GM18909 (cell line): Measurements from ENCODE around the gene FLNA.

Source experiments
- ATAC-seq: cut with Tn5 transposase; IDR thresholded peaks from one replicate; pipeline ENCODE4 v1.9.1; 2021; ENCODE audit warnings: mild to moderate bottlenecking; ENCODE audit not compliant: unreplicated experiment, poor library complexity

The FLNA gene

GRCh38 chrX:154363706-154364439 is 10.6 kb downstream of the FLNA start:
- ATAC-seq = no peak

- ATAC-seq = no peak
Measured at GRCh38 chrX:154362085-154362742, 12.2 kb downstream of the FLNA start.

GRCh38 chrX:154360155-154360713 is 14.2 kb downstream of the FLNA start:
- ATAC-seq = no peak

- no peak for ATAC-seq
Measured at GRCh38 chrX:154359362-154360154, 14.9 kb downstream of the FLNA start.

GRCh38 chrX:154358829-154359228 is 15.6 kb downstream of the FLNA start:
- ATAC-seq = no peak

DNA sequence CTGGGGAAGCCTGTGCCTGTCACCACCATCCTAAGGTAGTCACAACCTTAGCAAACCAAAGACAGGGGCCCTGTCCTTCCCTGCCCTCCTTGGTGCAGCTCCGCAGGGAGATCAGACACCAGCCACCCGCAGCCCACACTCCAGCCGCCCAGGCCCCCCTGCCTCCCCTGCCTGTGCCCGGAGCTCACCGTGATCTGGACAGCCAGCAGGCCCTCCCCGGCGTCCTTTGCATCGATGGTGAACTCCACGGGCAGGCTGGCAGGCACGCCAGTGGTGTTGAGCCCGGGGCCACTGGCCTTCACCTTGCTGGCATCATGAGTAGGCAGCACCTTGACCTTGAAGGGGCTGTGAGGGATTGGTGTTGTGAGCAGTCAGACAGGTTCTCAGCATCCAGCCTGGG is 16.4 kb downstream of the FLNA start:
- ATAC-seq = no peak

GRCh38 chrX:154357205-154357604 is 17.2 kb downstream of the FLNA start:
- ATAC-seq = no peak

GRCh38 chrX:154356596-154356995 is 17.8 kb downstream of the FLNA start:
- no peak for ATAC-seq

DNA sequence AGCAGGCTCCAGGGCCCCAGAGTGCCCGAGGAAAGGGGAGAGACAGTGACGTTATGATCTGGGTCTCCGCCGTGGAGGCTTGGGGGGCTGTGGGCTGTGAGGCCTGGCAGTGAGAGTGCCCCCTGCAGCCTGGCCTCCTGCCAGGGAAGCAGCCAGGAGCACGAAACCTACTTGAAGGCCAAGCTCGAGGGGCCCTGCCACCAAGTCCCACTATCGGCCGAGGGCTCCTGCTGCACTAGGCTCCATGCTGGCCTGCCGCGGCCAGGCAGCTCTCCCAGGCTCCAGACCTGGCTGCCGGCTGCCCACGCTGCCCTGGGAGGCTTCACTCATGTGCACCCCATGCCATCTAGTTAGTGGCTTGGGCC is 18.7 kb downstream of the FLNA start:
- no peak for ATAC-seq

GRCh38 chrX:154355094-154355775 is 19.2 kb downstream of the FLNA start:
- no peak for ATAC-seq

DNA sequence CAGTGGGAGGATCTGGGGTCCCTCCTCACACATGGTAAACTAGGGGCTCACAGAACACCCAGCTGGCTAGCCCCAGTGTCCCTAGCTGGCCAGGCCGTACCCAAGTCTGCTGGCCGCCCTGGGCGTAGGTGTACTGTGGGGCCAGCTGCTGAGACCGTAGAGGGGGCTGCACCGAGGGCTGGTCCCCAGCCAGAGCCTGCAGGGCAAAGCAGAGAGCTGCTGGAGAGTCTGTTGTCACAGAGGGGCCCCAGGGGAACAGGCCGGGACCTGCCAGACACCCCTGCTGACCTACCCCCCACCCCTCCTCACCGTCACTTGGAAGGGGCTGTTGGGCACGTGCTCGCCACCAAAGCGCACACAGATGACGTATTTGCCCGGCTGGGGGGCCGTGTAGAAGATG is 19.9 kb downstream of the FLNA start:
- ATAC-seq = no peak

DNA sequence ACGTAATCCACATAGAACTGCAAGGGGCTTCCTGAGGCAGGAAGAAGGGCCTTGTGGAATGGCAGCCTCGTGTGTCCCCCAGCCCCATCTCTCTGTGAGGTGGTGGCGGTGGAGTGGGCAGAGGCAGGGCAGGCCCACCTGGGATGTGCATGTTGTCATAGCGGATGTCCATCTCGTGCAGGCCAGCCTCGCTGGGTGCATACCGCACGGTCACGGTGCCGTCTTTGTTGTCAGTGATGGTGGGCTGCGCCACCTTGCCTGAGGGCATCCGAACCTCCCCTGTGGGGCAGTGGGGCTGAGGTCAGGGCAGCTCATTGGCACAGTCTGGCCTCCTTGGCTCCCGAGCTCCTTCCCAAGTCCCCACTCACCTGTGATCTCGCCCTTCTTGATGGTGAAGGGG is 20.4 kb downstream of the FLNA start:
- no peak for ATAC-seq

- no peak for ATAC-seq
Measured at GRCh38 chrX:154353172-154353843, 21.1 kb downstream of the FLNA start.

DNA sequence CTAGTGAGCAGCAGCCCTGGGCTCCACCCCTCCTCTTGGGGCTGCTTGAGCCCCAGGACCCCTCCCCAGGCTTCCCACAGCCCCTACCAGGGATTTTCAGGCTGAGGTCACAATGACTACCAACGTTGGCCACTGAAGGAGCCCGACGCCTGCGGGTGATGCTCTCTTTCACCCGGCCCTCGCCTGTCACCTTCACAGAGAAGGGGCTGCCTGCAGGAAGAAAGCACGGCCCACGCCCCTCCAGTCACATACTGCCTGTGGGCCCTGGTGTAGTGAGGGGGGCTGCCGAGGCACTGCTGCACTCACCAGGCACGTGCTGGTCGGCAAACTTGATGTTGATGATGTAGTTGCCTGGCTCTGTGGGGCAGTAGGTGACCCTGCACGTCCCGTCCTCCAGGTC is 22.0 kb downstream of the FLNA start:
- no peak for ATAC-seq

DNA sequence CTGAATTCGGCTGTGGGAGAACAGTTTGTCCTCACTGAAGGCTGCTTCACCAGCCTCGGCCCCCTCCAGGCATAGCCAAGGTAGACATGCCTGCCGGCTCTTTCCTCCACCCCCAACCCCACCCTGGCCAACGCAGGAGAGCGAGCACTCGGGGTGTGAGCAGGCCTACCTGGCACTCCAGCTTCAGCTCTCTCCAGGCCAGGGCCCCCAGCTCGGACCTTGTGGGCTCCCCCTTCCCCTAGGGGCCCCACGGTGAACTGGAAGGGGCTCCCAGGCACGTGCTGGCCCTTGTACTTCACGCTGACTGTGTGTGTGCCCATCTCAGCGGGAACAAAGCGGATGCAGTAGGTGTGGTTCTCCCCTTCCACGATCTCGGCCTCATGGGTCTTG is 22.4 kb downstream of the FLNA start:
- ATAC-seq = no peak

- no peak for ATAC-seq
Measured at GRCh38 chrX:154351183-154352011, 23.0 kb downstream of the FLNA start.

DNA sequence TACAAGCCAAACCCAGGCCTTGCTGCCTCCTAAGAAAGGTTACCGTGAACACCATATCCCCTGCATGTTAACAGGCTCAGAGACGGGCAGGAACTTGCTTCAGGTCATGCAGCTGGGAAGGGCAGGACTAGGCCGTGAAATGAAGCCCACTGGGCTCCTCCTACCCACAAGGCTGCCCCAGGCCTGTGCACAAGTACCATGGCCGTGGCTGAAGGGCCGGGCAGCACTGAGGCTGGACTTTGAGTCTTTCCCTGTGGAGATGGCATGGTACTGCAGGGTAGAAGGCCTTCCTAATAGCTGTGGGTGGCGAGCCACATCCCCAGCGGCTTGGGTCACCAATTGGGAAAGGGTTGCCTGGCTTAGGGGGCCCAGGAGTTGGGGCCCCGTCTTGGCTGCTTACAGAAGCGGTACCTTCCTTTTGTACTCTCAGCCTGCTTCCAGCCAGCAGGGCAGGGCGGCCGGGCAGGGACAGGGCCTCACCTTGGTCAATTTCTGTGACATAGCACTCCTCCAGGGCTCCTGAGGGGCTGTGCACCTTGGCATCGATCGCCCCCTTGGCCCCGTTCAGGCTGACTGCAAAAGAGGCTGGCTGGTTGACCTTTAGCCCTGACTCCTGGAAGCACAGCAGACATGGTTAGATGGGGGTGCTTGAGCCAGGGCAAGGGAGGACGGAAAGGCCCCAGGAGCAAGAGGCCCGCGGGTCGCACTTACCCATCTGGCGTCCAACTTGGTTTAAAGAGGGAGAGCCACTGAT is 23.8 kb downstream of the FLNA start:
- ATAC-seq = no peak

GRCh38 chrX:154349979-154350378 is 24.5 kb downstream of the FLNA start:
- ATAC-seq = no peak
